Measurements from ENCODE around the gene RPTOR.
A peak's percentile ranks its signal among the peaks of the same experiment; 100 is the strongest.

RPTOR gene

DNA sequence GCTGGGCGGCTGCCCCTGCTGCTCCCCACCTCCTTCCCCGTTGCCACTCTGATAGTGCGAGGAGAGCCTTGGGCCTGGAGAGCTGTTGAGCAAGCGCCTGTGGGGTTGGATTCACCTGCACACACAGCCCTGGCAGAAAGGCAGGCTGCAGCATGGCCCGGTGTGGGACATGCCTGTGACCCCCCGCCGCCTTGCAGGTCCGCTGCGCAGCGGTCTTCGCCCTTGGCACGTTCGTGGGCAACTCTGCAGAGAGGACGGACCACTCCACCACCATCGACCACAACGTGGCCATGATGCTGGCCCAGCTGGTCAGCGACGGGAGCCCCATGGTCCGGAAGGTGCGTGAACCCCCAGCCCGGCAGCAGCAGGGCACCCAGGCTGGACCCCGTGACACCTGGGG lies 340.2 kb downstream of the RPTOR start:
- intact Hi-C loops (cut with DNase I) = no loop called here
- DNase-seq = no peak

DNA sequence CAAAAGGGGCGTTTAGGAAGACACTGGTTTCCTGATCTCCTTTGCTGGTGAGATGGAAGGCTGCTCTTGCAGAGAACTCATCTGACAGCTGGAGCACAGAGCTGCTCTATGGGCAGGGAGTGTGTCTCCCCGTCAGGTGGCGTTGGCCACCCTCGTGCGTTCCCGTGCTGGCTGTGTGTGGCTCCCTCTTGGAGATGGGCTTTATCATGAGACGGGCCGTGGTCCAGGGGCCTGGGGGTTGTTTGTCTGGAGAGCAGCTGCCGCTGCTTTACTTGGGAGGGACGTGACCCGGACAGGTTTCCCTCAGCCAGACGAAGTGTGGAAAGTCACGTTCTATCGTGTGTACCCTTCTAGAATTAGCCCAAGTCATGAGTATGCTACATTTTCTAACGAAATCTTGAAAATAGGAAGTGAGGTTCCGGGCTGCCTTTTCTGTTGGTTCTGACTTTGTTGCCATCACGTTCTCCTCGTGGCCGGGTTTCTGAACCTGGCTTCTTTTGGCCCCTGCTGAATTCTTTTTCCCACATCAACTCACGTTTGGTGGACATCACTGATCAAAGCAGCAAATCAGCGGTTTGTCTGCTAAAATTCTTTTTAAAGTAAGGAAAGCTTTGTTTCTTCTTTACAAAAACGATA lies 341.4 kb downstream of the RPTOR start:
- peak in 1 of 42 donors; percentile 12 for DNase-seq
- intact Hi-C loops (cut with DNase I) = no loop called here

DNA sequence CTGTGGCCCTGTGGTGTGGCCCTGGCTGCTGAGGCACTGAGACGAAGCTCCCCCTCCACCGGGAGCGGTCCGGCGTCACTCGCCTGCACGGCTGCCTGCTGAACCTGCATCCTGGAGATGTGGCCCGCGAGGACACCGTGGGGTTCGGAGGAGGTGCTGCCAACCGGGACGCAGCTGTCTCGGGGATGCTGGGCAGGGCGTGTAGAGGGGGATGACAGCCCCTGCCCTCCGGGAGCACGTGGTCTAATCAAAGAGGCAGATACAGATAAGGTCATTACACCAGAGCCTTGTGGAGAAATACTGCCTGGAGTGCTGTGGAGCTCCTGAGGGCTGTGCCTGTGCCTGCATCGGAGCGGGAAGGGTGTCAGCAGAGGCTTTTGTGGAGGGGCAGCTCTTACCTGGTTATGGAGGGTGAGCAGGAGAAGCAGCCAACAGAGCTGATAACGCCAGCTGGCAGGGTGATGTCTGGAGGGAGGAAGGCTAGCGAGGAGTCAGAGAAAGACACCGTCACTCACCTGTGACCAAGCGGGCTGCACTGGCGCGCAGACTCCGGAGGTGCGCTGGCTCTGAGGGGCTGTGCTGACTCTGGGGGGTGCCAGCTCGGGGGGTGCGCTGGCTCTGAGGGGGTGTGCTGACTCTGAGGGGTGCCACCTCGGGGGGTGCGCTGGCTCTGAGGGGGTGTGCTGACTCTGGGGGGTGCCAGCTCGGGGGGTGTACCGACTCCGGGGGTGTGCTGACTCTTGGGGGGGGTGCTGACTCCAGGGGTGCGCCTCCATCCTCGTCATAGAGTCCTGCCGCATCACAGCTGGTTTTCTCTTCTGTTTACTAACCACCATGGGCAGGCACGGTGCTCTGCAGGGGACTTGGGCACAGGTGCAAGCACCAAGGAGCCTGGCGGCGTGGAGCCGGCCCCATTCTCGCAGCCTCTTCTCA lies 342.3 kb downstream of the RPTOR start:
- DNase-seq = no peak

DNA sequence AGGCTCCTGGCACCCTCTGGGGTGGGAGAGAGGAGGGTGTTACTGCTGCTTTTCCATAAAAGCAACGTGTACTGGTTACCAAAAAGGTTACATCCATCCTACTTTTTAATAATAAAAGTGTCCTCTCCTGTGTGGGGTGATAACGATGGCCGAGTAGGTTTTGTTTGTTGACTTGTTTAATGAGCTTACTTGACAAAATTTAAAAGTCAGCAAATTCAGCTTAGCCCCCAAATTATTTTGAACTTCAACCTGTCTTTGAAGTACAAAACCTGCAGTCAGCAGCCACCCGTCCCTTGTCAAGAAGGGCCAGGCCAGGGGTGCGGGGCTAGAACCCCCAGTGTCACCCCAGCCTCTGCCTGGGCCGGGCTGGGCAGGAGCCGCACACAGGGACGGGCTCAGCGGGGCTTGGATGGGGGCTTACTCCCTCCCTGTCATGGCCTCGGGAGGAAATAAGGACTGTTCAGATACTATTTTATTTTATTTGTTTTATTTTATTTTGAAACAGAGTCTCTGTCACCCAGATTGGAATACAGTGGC lies 343.1 kb downstream of the RPTOR start:
- intact Hi-C loops (cut with DNase I) = no loop called here
- peak in 1 of 42 donors; percentile 9 for DNase-seq

More for the DNA sequence above, 342.3 kb downstream of the RPTOR start:
- intact Hi-C loops (cut with DNase I) = no loop called here

DNA sequence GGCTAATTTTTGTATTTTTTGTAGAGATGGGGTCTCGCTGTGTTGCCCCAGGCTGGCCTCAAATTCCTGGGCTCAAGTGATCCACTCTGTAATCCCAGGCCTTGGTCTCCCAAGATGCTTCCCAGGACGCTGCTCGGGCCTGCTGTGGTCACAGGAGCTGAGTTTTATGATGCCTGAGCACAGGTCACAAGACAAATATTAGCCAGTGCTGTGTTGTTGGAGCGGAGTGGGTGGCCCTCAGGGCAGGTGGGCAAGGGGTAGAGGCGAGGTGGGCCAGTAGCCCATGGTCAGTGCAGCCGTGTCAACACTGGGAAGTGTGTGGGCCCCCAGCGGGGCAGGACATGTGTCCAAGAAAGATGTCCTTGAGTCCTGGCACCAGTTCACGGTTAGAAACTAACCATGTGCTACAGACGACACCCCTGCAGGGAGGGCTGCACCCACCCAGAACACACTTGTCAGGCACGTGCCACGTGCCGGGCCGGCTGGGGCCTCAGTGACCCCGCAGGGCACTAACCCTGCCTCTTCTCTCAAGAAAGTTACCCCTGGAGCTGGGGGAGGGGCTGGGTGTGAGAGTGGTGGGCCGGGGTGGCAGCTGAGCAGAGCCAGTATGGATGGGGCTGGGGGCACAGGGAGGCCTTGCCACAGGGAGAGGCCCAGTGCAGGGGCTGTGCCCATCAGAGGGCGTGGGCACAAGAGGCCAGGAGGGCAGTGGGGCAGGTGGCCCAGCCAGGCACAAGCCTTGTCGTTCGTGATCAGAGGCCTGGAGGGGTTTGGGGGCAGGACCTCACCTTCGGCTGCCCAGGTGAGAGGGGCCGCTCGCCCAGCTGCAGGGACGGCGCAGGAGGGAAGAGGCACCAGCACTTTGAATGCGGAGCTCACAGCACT lies 343.9 kb downstream of the RPTOR start:
- intact Hi-C loops (cut with DNase I) = no loop called here
- peak in 1 of 42 donors; percentile 10 for DNase-seq

DNA sequence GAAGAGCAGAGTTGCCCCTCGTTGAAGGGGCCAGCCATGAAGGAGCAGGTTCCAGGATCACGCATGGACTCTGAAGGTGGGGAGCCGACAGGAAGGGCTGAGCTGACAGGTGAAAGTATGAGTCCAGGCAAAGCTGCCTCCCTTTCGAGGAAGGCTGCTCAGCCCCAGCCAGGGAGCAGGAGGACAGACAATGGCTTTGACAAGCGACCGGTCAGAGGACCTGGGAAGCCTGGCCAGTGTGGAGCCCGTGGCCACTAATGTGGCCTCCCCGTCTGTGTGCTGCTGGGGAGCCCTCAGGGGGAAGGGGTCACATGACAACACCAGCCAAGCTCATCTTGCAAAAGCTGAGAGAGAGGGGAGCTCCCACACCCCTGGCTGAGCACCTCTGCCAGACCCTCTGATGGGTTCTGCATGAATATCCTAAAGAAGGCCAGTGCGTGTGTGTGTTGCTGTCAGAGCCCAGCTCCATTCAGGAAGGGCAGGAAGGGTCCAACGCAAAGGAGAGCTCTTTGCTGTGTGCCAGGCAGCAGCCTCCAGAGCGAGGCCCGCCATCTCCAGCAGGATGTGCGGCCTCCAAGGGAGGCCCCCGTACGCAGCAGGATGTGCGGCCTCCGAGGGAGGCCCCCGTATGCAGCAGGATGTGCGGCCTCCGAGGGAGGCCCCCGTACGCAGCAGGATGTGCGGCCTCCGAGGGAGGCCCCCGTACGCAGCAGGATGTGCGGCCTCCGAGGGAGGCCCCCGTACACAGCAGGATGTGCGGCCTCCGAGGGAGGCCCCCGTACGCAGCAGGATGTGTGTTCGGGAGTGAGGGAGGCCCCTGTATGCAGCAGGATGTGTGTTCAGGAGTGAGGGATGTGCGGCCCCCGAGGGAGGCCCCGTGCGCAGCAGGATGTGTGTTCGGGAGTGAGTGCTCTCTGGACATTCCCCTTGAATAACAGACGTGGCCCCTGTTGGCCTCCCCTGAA lies 344.9 kb downstream of the RPTOR start:
- intact Hi-C loops (cut with DNase I) = no loop called here
- no peak for DNase-seq

DNA sequence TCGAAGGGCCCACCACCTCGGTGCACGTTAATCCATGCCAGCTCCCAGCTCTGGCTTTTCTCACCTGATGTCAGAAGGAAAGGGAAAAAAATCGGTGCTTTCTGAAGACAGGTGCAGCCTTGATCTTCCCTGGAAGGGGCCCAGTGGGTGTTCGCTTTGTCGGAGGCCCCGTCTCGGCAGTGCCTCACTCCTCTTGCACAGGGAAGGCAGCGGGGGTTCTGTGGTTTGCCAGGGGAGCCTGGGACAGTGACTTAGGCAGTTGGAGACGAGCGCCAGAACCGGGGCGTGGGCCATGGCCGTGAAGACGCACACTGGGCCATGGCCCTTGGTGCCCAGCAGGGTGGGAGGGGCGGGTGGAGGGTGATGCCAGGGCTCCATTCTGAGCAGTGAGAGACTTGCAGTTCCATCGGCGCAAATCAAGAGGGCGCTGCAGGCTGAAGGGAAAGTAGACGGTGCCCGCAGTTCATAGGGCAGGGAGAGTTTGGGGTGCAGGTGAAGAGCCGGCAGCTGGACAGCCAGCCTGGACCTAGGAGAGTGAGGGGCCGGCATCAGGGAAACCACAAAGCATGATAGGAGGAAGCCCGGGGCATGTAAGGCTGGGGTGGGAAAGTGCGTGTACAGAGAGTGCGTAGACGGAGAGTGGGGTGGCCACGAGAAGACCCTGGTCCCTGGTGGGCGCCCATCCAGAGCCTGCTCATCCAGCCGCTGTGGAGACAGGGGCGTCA lies 345.7 kb downstream of the RPTOR start:
- intact Hi-C loops (cut with DNase I) = no loop called here
- DNase-seq = no peak

DNA sequence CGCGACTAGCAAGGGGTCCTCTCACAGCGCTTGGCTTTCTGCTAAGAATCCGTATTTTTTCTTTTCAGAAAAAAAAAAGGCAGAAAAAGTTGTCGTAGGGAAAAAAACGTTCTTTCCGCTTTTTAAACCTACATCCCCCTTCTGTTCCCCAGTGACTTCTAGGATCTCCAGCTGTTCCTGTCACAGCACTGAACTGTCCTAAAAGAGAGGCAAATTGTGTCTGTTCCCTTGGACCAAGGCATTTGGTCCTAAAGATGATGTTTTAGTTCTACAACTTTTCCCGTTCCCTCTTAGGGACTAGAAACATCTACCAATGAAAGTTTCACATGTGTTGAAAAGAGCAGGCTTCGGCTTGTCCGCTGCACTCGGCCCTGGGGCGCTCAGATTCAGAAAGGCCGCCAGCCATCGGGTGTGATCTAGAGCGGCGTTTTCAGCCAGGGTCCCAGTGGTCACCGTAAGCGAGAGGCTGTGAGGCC lies 346.3 kb downstream of the RPTOR start:
- DNase-seq = no peak
- intact Hi-C loops (cut with DNase I) = no loop called here

DNA sequence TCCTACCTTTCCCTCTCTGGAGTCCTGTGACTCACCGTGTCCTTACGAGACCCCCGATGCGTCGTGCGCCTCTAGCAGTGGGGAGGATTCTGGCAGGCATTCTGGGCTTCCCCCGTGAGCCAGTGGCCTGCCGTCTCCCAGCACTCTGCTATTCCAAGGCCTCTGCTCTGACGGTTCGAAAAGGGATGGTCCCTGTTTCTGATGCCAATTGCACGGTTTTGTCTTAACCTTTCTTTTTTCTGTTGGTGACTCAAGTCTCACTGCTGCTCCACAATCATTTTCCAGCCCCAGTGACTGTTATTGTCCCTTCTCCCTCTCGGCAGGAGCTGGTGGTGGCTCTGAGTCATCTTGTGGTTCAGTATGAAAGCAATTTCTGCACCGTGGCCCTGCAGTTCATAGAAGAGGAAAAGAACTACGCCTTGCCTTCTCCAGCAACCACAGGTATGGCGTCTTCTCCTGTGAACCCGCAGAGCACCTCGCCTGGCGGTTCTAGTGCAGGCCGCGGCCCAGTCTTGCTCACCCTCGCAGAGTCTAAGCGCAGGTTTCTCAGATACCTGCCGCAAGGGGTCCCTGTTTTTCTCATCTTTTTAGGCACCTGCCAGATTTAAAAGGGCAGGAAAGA lies 346.9 kb downstream of the RPTOR start:
- peak in 17 of 42 donors; percentile 8 to 65 (median 33) for DNase-seq

DNA sequence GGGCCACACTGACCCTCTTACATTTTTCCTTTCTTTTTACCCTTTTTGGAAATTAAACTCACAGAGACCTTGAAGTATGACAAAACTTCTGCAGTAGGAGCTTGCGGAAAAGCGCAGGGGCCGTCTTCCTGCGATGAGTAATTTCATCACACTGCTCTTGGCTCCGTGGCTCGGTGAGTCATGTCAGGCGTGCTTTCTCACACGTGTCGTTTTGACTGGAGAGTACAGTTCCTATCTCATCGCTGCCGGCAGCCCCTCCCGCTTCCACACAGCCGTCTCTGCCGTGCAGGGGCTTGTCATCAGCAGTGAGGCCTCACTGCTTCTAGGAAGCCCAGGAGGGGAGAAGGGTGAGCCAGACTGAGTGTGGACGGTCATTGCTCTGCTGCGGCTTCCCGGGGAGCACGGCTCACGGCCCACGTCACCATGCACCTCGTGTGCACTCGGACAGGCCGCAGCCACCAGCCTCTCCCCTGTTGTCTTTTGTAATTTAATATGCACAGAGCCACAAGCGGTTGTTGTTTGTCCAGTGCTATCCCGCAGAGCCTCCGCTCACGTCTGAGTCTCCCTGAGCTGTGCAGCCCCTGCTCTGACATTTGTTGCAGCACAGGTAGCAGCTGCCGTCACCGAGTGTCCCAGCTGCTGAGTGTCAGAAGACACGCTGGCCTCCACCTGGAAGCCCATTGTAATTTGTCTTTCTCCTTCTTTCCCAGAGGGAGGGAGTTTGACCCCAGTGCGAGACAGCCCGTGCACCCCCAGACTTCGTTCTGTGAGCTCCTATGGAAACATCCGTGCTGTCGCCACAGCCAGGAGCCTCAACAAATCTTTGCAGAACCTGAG lies 347.6 kb downstream of the RPTOR start:
- intact Hi-C loops (cut with DNase I) = no loop called here
- DNase-seq = peak; percentile 32 to 89 (median 74)

More for the DNA sequence above, 346.9 kb downstream of the RPTOR start:
- intact Hi-C loops (cut with DNase I) = no loop called here

DNA sequence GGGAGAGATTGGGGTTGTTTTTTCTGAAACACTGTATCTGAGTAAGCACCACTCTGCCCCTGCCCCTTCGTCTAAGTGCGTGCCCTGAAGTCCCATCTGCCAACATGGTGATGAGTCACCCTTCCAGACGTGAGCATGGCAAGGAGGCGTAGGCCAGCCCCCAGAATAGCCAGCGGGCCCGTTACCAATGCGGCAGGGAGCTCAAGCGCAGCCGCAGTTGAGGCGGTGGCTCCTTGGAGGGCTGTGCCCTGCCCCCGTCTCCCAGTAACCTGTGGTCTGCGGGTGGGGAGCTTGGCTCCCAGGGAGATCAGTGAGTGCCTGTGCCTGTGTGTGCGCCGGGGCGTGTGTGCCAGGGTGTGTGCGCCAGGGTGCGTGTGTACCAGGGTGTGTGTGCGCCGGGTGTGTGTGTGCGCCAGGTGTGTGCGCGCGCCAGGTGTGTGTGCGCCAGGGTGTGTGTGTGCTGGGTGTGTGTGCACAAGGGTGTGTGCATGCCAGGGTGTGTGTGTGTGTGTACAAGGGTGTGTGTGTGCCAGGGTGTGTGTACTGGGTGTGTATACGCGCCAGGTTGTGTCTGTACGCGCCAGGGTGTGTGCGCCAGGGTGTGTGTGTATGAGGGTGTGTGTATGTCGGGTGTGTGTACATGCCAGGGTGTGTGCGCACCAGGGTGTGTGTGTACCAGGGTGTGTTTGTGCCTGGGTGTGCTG lies 348.4 kb downstream of the RPTOR start:
- no peak for DNase-seq

DNA sequence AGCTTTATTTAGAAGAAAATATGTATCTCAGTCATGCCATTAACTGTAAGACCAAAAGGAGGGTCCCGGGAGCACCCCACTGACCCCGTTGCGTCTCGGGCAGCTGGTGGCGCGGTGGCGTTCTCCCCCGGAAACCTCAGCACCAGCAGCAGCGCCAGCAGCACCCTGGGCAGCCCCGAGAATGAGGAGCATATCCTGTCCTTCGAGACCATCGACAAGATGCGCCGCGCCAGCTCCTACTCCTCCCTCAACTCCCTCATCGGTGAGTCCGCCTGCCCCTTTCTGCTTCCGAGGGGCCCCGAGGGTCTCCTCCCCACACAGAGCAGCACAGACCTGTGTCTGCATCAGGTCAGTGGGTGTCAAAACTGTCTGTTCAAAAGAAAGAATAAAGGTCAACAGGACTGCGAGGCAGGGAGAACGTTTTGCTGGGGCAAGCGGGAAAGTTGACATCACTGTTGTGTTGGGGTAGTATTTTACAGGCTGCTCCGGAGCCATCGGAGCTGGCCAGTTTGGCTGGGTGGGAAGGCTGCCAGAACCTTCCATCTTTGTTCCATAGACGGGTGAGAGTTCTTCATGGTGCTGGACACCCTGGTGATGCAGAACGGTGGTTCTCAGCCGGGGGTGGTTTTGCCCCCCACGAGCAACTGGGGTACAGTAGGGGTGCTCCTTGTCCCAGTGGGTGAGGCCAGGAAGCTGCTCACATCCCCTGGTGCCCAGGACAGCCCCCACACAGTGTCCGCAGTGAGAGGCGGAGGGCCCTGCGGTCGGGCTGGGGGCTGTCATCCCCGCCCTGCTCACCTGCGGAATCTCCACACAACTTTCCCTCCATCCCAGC lies 349.2 kb downstream of the RPTOR start:
- intact Hi-C loops (cut with DNase I) = no loop called here
- DNase-seq = no peak

More for the DNA sequence above, 348.4 kb downstream of the RPTOR start:
- intact Hi-C loops (cut with DNase I) = no loop called here

DNA sequence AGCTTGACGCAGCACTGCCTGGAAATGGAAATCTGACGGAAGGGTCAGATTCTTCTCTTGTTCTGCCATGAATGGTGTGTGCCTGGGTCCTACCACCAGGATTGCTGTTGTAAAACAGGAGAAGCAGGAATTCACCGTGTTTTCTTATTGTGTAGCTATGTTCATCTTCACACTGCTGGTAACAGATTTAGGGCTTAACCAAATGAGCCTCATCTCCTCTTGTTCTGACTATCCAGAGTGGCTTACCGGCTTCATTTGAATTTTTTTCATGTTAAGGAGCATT lies 349.7 kb downstream of the RPTOR start:
- DNase-seq = no peak
- intact Hi-C loops (cut with DNase I) = no loop called here

DNA sequence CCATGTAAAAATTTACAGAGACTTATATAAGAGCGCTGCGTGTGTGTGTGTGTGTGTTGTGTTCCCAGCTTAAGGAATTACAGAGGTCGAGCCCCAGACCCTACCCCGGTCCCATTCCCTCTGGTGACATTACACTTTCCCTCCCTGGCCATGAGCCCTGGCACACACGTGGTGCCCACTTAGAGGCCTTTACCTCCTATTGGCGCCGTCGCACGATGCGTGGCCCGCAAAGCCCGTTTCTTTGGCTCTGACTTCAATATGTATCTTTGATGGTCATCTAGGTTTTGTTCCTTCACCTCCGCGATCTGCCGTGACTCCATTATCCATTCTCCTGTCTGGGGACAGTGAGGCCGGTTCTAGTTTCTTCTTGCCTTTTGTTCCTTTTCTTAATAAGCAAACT lies 350.1 kb downstream of the RPTOR start:
- intact Hi-C loops (cut with DNase I) = no loop called here
- no peak for DNase-seq

DNA sequence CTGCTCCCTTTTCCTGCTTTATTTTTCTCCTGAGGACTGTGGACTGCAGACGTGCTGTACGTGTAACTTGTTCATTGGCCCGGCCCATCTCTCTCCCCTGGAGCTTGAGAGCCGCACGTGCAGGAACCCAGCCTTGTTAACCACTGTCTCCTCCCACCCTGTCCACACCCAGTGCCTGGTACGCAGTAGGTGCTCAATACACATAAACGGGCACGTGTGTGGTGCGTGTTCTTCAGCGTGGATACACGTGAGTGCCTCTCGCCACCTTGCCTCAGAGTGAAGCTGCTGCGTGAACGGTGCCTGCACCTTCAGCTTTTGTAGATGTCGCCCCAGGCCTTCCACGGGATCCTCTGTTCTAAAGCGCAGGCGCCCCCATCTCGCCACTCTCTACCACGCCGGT lies 350.7 kb downstream of the RPTOR start:
- intact Hi-C loops (cut with DNase I) = no loop called here
- no peak for DNase-seq

Measured in head of caudate nucleus (tissue), 42 donors.